Hippocampal formation (tissue), 2 donors: Measurements from ENCODE around the gene CCDC88B.
"Not testable (repeated sequence)": the region's sequence is repeated elsewhere in the genome, so short reads cannot be mapped to it uniquely, and the experiment has no call there.

Experiments used
- DNase-seq, 2 donors: peaks; one replicate each; lab custom pipeline; 2025; lab: John Stamatoyannopoulos, UW

Gene CCDC88B

GRCh38 chr11:64323373-64323772, 16.6 kb upstream of the CCDC88B start:
- DNase-seq, result no peak

GRCh38 chr11:64323984-64324383, 16.0 kb upstream of the CCDC88B start:
- DNase-seq, result not testable (repeated sequence)

GRCh38 chr11:64324692-64325469, 15.1 kb upstream of the CCDC88B start:
- no peak for DNase-seq

- DNase-seq, result no peak
Observed at GRCh38 chr11:64327375-64327774, 12.6 kb upstream of the CCDC88B start.

GRCh38 chr11:64327993-64328392, 12.0 kb upstream of the CCDC88B start:
- no peak for DNase-seq

GRCh38 chr11:64330888-64331287, 9.1 kb upstream of the CCDC88B start:
- DNase-seq, result no peak

- DNase-seq, result peak in 1 of 2 donors; percentile 25
Observed at GRCh38 chr11:64331569-64332371, 8.2 kb upstream of the CCDC88B start.

- DNase-seq, result no peak
Observed at GRCh38 chr11:64333556-64333955, 6.4 kb upstream of the CCDC88B start.

- DNase-seq, result no peak
Observed at GRCh38 chr11:64334764-64335735, 5.0 kb upstream of the CCDC88B start.

GRCh38 chr11:64337538-64338249, 2.3 kb upstream of the CCDC88B start:
- no peak for DNase-seq

- no peak for DNase-seq
Observed at GRCh38 chr11:64338716-64339115, 1.3 kb upstream of the CCDC88B start.

- no peak for DNase-seq
Observed at GRCh38 chr11:64339286-64339685, 718 bp upstream of the CCDC88B start.

GRCh38 chr11:64340671-64341335, 799 bp downstream of the CCDC88B start:
- no peak for DNase-seq

- no peak for DNase-seq
Observed at GRCh38 chr11:64341429-64341828, 1.4 kb downstream of the CCDC88B start.

GRCh38 chr11:64341851-64342791, 2.1 kb downstream of the CCDC88B start:
- peak; percentile 31 to 62 for DNase-seq

GRCh38 chr11:64342869-64343745, 3.1 kb downstream of the CCDC88B start:
- no peak for DNase-seq

GRCh38 chr11:64343767-64344559, 4.0 kb downstream of the CCDC88B start:
- no peak for DNase-seq

GRCh38 chr11:64344787-64345186, 4.8 kb downstream of the CCDC88B start:
- DNase-seq, result no peak
